Left ventricle myocardium inferior (tissue), 1 donor: ENCODE measurements around the gene PARD3B. TPM values are rescaled to one million over a fixed set of nuclear protein-coding genes. Genes with fewer than 3 reads are reported as not detected.

ENCODE experiments used
- DNase-seq: peaks from one replicate; pipeline ENCODE4 v3.0.0-alpha.2; 2020
- H3K27ac ChIP-seq: fragments of 200-600 bp; replicated peaks from 2 replicates; pipeline ENCODE4 v1.8.0; 2021
- H3K27me3 ChIP-seq: fragments of 200-600 bp; 2 replicates; pipeline ENCODE4 v1.8.0; 2021; ENCODE audit warnings: low read depth
- H3K36me3 ChIP-seq: fragments of 200-600 bp; 2 replicates; pipeline ENCODE4 v1.8.0; 2021
- H3K4me1 ChIP-seq: fragments of 200-600 bp; 2 replicates; pipeline ENCODE4 v1.8.0; 2021
- H3K4me3 ChIP-seq: fragments of 200-600 bp; 2 replicates; pipeline ENCODE4 v1.8.0; 2021; ENCODE audit warnings: mild to moderate bottlenecking, moderate library complexity
- H3K9me3 ChIP-seq: fragments of 200-600 bp; replicated peaks from 2 replicates; pipeline ENCODE4 v1.8.0; 2021
- CTCF ChIP-seq: fragments of 200-600 bp; IDR thresholded peaks from 2 replicates; pipeline ENCODE4 v1.8.0; 2021; ENCODE audit warnings: antibody characterized with exemption, mild to moderate bottlenecking, borderline replicate concordance
- intact Hi-C: fragments of 100-400 bp; cut with micrococcal nuclease; formaldehyde crosslinking; loops from one replicate; pipeline ENCODE4 v1.11.0; 2022
- total RNA-seq: library from RNA; stranded (reverse); fragmentation: NEBNext Ultra II Directional; extraction: Animal tissue kit (Norgen Biotek cat#: 25700); gene quantifications from one replicate; pipeline ENCODE4 v1.2.1, GENCODE V29; 2021
- donor health status: DM: no; HTN: yes; CAD: no; lungs with severe emphysema.

Gene PARD3B
- total RNA-seq, 1 donor from 2014 or later: 9.1 TPM

- H3K4me3 ChIP-seq: no peak overlapping the region
- peaks cover 5% of the 10 kb centered on the region for H3K4me1 ChIP-seq
- peaks cover 11% of the 10 kb centered on the region for H3K9me3 ChIP-seq
- DNase-seq: no peak
- H3K36me3 ChIP-seq: no peaks in the 10 kb centered on the region
- TF ChIP-seq CTCF: no peak
- intact Hi-C loops: no loop called here
- H3K27me3 ChIP-seq: no peaks in the 10 kb centered on the region
- no peak overlapping the region for H3K27ac ChIP-seq
These were observed 109.4 kb downstream of the PARD3B start for GRCh38 chr2:204654669-204655068.

- Histone ChIP-seq H3K27me3 (no peaks in the 10 kb centered on the region), H3K27ac (no peak overlapping the region), H3K9me3 (peaks cover 11% of the 10 kb centered on the region), H3K4me3 (no peak overlapping the region), H3K4me1 (peaks cover 5% of the 10 kb centered on the region), H3K36me3 (no peaks in the 10 kb centered on the region)
- TF ChIP-seq CTCF: no peak
- no peak for DNase-seq
- intact Hi-C loops: no loop called here
These were observed 109.8 kb downstream of the PARD3B start for GRCh38 chr2:204655101-204655500.

GRCh38 chr2:204655626-204656025, 110.4 kb downstream of the PARD3B start:
- no peak for DNase-seq
- H3K4me1 ChIP-seq: peaks cover 5% of the 10 kb centered on the region
- peaks cover 11% of the 10 kb centered on the region for H3K9me3 ChIP-seq
- TF ChIP-seq CTCF: no peak
- no peaks in the 10 kb centered on the region for H3K27me3 ChIP-seq
- intact Hi-C loops: no loop called here
- no peaks in the 10 kb centered on the region for H3K36me3 ChIP-seq
- no peak overlapping the region for H3K4me3 ChIP-seq
- no peak overlapping the region for H3K27ac ChIP-seq

GRCh38 chr2:204657024-204657423, 111.7 kb downstream of the PARD3B start:
- intact Hi-C loops: no loop called here

GRCh38 chr2:204662956-204663355, 117.7 kb downstream of the PARD3B start:
- TF ChIP-seq CTCF: no peak
- Histone ChIP-seq H3K4me3 (no peak overlapping the region), H3K4me1 (peaks cover 18% of the 10 kb centered on the region), H3K36me3 (no peaks in the 10 kb centered on the region), H3K27me3 (no peaks in the 10 kb centered on the region), H3K27ac (no peak overlapping the region), H3K9me3 (no peaks in the 10 kb centered on the region)
- intact Hi-C loops: loop anchor here (2.0 kb wide), 1 partner anchor 38 kb away; no protein-coding TSS in a partner anchor
- no peak for DNase-seq

More at GRCh38 chr2:204657024-204657423, 111.7 kb downstream of the PARD3B start:
- H3K27ac ChIP-seq: no peak overlapping the region
- no peaks in the 10 kb centered on the region for H3K27me3 ChIP-seq
- TF ChIP-seq CTCF: no peak
- peaks cover 5% of the 10 kb centered on the region for H3K4me1 ChIP-seq
- no peaks in the 10 kb centered on the region for H3K36me3 ChIP-seq
- H3K4me3 ChIP-seq: no peak overlapping the region
- DNase-seq: no peak
- H3K9me3 ChIP-seq: peaks cover 3% of the 10 kb centered on the region
